Caki2 (cell line): ENCODE data around the gene UGT1A4. TPM values are rescaled to one million over a fixed set of nuclear protein-coding genes. Genes with fewer than 3 reads are reported as not detected.

Experiments used
- DNase-seq: peaks from one replicate; pipeline ENCODE4 v3.0.0-alpha.2; 2015; ENCODE audit warnings: low read depth
- in situ Hi-C: cut with HindIII; loops from 2 replicates; pipeline ENCODE4 v1.10.0; 2016; ENCODE audit warnings: low sequenced_read_pairs, low pct_unique_long_range_greater_than_20kb, mixed read lengths
- total RNA-seq: library from RNA; depleted of rRNA; stranded (reverse); fragments of >200 nt; shearing (Covaris generic); gene quantifications from 2 replicates; pipeline ENCODE4 v1.2.3, GENCODE V29; 2014; ENCODE audit warnings: low replicate concordance

The UGT1A4 gene
- total RNA-seq, 1 experiment from 2014 or later = 0.10 TPM

DNA sequence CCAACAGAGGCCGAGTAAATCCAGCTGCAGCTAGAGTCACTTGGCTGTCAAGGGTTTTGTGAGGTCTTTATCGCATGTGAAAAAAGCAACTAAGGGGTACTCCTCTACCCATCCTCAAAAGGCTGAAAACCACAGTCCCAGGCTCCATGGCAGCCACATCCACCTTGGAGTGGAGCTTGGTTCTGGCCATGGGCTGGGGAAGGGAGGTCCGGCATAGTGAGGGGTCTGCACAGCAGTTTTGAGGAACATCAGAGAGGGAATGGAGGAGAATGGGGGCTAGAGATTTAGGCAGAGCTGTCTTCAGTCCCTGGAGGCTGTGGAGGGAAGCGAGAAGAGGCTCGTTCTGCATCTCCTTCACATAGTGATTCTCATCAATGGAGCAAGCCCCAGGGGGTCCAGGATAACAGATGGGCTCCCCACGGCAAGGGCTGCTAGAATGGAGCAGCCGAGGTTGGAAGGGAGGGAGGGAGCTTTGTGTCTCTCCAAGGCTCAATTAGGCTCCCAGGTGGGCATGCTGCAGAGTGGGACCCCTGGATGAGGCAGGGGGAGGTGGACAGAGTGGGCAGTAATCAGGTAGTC is 80.6 kb downstream of the UGT1A4 start:
- in situ Hi-C loops = no loop called here
- no peak for DNase-seq

DNA sequence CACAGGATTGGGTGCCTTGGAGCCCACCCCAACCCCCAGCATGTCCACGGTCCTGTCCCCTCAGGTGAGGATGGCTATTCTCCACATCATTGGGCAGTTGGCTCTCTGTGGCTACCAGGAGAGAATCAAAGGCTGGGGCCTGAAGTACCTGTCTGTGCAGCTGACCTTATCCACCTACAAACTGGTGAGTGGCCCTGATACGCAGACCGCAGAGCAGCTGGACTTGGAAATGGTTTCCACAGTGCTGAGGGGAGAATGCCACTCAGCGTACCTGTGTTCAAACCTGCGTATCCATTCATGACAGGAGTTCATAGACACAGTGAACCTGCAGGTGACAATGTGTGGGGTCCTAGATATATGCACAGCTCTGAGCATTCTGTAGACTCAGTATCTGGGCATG is 81.2 kb downstream of the UGT1A4 start:
- DNase-seq = no peak
- in situ Hi-C loops = no loop called here

DNA sequence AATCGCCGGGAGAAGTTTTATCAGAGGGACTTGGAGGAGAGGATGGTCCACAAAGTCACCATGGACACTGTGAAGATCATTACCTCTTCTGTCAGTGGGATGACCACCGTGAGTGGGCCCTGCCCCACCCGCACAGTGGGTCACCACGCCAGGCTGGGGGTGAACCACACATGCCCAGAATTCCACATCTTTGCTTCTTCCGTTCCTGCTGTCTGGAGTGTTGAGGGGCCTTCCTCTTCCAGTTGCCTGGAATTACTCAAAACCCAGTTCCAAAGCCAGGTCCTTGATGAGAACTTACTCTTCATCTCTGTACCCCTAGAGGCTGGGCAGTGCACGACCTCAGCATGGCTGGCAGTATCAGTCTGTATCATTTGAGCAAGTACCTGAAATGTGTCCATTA is 81.7 kb downstream of the UGT1A4 start:
- in situ Hi-C loops = no loop called here
- no peak for DNase-seq

DNA sequence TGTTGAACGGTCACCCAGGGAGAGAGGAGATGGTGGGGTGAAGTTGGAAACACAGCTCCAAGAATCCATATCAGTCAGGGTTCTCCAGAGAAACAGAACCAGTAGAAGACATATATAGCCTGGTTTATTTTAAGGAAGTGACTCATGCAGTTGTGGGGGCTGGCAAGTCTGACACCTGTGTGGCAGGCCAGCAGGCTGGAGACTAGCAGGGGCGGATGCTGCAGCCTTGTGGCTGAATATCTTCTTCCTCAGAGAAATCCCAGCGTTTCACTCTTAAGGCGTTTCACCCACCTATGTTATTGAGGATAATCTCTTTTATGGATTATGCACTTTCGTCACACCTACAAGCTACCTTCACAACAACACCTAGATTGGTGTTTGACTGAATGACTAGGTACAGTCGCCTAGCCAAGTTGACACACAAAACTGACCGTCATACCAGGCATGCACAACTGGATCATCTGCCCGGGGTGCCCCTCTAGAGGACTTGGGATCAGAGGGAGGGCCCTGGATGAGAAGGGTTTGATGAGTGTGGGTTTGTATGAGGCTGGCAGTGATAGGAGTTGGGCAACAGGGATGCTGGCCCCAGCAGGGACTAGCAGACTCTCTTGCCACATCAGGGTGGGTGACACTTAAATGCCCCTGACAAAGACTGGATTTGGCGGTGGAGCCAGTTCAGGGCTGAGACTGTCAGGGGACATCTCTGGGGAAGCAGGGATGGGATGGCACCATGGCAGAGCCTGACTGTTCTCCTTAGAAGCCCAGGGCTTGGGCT is 83.0 kb downstream of the UGT1A4 start:
- in situ Hi-C loops = no loop called here
- no peak for DNase-seq

DNA sequence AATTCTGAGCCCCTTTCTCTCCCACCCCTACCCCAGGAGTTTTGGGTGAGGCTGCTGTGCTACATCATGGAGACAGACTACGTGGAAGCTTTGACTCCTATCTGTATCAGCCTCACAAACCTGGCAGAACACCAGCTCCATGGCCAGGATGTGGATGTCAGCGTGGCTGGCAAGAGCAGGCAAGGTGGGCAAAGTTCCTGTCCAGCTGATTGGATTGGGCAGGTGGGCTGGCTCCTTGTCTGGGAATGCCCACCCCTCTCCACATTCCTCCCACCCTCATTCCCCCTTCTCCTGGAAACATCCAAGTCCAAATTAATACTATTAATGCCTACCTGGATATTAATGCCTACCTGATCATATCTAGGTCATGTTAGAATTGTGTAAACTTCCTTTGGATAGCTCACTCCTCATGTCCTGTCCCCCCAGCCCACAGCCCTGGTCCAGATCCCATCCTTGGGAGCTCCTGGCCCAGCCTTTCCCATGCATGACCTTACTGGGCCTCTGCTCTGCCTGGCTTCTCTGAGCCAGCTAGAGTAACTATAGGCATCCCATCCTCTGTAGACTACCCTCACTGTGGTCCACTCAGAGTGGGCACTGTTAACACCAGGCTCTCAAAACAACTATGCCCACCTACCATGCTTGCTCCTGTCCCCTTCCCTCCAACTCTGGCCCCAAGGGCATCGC is 83.7 kb downstream of the UGT1A4 start:
- DNase-seq = no peak
- in situ Hi-C loops = no loop called here

DNA sequence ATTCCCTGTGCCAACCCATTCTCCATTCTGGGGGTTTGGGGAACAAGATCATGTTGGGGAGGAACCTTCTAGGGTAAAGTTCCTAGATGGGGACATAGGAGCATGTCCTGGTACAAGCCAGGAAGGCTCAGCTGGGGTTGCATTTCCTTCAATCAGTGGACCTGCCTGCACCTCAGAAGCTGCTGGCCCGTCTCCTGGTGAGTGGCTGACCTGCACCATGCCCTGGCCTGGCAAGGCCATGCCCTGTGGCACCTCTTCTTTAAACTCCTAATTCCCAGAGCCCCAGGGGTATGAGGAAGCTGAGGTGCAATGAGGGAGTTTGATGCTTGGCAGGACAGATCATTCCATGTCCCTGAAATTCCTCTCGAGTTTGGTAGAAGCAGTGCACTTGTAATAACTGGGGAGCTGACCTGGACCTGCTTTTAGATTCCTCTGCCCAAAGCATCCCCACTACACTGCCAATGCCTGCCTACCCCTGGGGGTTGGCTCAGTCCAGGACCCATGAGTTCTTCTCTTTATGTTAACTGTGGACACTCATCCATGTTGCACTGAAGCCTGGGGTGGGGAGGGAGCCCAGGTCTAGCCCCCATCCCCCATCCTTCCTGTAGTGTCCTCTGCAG is 84.9 kb downstream of the UGT1A4 start:
- DNase-seq = no peak
- in situ Hi-C loops = no loop called here

DNA sequence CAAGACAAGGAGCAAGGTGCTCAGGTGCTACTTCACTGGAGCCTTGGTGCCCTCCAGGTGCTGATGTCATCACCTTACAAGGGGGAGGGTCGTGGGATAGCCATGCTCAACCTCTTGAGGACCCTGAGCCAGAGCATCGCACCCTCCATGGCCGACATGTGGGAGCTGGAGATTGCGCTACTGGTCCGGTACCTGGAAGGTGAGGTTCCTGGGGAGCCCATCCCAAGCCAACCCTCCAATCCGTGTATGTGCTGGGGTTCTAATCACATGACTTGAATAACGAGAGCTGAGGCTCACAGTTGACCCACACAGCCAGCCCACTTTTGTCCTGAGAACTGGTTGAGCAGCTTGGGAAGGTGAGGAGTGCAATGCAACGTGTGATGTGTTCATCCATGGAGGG is 85.5 kb downstream of the UGT1A4 start:
- in situ Hi-C loops = no loop called here
- DNase-seq = no peak

DNA sequence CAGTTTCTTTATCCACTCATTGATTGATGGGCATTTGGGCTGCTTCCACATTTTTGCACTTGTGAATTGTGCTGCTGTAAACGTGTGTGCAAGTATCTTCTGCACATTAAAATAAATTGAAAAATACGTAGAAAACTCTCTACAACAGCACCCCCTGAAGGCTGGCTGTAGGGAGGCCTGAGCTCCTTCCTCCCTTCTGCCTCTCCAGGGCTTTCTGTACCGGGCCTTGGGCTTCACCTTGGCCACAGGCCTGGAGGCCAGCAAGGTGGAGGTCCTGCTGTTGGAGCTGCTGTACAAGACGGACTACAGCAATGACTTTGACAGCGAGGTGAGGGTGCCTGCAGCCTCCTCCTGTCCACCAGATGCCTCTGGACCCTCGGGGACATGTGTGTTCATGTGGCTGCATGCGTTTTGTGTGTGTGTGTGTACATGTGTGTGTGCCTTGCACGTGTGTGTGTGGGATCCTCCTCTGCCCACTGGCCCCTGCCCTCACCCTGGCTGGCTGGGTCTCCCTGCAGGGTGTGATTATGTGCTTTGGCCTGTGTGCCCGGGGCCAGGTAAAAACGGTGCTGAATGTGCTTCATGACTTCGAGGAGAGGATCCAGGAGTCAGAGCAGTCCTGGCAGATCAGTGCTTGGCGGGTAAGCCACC is 88.8 kb downstream of the UGT1A4 start:
- in situ Hi-C loops = no loop called here
- DNase-seq = no peak

DNA sequence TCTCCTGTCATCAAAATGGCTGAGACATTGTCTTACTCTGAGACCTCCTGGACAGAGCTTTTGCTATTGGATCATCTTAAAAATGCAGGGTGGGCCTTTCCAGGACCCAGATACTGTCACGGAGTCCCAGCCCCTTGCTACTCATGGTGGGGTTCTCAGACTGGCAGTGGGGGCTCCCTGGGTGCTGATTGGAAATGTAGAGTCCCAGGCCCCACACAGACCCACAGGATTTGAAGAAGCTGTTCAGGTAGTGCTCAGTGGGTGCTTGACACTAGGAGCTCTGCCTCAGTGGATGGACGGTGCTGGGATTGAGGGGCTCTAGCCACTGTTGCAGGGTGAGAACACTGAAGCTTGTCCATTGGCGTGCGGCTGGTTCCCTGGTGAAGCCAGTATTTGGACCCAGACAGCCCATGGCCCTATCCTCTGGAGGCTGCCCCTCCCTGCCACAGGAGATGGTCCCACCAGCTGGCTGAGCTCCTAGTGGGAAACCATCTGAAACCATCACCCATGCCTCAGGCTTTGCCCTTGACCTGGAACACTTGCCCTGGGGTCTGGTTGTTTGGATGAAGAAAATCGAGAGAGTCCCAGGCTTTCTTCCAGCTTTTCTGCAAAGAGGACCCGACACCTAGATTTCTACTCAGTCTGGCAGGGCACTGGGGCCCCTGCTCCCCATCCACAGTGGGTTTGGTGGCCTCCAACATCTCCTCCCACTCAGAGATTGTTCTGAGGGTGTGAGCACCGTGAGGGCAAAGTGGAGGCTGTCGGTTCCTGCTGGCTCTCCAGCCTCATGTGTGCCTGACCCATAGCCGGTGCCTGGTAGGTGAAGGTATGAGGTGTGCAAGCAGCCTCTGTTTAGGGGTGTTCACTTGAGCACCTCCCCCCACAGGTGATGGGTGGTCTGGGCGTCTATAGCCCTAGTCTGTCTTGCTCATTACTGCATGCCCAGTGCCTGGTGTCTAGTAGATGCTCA is 89.7 kb downstream of the UGT1A4 start:
- in situ Hi-C loops = no loop called here
- no peak for DNase-seq

DNA sequence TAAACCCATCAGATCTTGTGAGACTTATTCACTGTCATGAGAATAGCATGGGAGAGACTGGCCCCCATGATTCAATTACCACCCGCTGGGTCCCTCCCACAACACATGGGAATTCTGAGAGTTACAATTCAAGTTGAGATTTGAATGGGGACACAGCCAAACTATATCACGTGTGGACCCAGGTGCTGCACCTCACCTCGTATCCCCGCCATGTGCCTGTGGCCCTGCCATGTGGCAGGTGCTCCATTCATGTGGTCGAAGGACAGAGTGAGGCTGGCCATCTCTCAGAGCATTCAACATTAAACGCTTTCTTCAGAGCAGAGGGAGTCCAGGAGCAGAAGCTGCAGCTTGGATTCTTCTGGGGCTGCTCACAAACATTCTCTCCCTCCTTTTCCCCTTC is 91.8 kb downstream of the UGT1A4 start:
- DNase-seq = no peak
- in situ Hi-C loops = no loop called here

DNA sequence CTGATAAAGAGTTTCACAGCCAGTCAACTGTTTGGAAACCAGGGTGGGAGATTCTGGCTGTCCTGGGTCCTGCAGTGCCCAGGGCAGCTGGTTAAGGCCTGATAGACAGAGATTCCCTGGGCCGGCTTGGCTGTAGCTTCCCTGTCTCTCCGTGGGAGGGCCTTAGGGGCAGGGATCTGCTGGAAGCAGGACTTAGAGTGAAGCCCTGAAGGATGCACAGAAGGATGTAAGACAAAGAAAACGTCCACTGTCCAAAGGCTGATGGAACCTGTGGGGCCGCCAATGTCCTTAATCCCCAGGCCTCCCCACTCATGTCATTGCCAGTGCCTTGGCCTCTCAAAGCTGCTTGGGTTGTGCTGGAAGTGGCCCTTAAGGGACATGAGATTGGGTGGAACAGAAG is 92.6 kb downstream of the UGT1A4 start:
- no peak for DNase-seq
- in situ Hi-C loops = no loop called here

DNA sequence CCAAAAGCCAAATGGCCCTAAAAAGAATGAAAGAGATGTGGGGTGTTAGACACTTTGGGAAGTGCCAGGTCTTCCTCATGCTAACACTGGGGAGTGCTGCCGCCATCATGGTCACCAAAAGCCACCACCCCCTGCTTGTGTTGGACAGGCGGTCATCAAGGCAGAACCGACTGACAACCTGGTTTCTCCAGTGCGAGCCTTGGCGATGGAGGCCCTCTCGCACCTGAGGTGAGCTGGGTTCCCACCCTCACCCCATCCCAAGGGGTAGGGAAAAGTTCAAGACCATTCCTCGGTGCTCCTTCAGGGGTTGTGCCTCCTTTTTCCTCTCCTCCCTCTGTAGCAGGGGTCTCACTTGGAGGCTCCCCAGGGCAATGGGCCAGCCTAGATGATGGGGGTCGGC is 93.2 kb downstream of the UGT1A4 start:
- DNase-seq = no peak
- in situ Hi-C loops = no loop called here

DNA sequence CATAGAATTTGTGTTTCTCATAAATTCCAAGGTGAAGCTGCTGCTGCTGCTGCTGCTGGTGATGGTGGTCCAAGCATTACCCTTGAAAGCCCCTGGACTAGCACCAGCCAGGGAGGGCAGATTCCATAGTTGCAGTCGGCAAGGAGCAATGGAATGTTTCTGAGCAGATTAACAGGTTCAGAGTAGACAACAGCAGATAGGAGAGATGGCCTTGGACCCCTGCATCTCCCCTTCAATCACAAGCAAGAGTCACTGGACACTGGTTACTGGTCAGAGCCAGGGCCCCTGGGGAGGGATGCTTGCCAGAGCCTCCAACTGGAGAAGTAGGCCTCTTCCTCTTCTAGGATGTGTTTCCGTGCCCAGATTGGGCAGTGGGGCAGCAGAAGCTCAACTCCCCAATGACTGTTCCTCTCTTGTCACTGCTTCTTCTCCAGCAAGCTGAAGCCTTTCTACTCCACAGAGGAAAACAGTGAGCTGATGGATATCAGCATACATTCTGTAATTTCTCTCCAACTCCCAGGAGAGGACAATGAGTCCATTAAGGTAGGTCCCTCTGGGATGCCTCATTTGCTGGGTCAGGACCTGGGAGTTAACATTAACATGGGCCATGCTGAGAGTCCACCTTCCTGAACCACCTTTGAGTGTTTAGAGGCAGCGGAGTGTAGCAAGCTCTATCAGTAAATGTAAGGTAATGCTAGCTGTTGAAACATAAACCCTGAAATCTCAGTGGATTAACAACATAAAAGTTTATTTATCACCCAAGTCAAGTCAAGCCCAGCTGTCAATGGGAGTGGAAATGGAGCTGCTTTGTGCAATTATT is 94.9 kb downstream of the UGT1A4 start:
- no peak for DNase-seq
- in situ Hi-C loops = no loop called here

DNA sequence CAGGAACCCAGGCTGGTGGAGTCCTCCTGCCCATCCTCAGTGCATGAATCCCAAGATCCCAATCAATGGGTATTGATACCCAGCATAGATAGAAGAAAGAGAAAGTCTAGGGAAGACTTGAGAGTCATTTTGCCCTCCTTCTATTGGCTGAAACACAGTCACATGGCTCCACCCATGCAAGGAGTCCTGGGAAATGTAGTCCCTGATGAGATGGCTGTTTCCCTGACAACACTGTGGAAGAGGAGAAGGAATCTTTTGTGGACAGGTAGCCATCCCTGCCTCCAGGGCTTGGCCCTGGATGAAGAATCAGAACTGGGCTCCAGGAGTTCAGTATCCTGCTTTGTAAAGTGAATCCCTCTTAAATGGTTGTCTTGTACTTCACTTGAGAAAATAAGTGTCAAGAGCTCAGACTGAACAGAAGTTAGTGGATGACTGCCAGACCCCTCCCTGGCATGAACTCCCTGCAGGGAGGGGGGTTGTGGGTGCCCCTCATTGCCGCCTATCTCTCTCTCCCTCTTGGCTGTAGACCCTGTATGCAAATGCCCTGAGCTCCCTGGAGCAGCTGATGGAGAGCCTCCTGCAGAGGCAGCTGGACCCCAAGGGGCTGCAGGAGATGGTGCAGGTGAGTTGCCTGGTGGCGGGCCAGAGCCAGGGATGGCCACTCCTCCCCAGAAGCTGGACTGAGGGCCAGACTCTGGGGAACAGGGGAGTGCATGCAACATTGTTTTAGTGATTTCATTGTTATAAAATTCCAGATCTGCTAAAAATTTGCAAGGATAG is 95.7 kb downstream of the UGT1A4 start:
- in situ Hi-C loops = no loop called here
- DNase-seq = no peak

DNA sequence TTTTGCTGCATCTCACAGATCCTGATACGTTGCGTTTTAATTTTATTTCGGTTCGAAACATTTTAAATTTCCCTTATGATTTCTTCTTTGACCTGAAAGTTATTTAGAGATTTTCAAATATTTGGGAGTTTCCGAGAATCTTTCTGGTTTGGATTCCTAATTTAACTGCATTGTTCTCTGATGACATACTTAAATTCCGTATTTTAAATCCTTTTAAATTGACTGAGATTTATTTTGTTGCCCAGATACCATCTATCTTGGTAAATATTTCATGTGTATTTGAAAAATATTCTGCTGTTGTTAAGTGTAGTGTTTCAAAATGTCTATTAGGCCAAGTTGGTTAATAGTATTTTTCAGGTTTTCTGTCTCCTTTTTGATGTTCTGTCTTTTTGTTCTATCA is 97.3 kb downstream of the UGT1A4 start:
- in situ Hi-C loops = no loop called here
- no peak for DNase-seq

DNA sequence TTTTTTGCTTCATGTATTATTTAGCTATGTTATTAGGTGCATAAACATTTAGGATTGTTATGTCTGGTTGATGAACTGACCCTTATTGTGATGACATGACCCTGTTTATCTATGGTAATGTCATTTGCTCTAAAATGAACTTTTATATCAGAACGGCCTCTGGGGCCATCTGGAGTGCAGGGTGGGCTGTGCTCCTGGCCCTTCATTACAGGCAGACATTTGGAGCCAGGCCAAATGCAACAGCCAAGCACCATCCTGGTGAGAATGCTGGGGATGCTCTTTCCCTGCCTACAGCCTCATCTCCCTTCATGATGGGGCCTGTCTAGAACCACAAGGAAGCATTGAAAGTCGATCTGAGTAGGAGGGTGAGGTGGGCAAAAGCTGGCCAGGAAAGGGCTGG is 97.8 kb downstream of the UGT1A4 start:
- no peak for DNase-seq
- in situ Hi-C loops = no loop called here
